ENCODE results near the gene TRIM32. TPM values are rescaled to one million over a fixed set of nuclear protein-coding genes. Genes with fewer than 3 reads are reported as not detected.
"Not testable (repeated sequence)": the region's sequence is repeated elsewhere in the genome, so short reads cannot be mapped to it uniquely, and the experiment has no call there.

Gene TRIM32
- polyA plus RNA-seq, 2 of the 4 experiments (the other 2 are of a cell fraction): 17.6 to 23.8 TPM

DNA sequence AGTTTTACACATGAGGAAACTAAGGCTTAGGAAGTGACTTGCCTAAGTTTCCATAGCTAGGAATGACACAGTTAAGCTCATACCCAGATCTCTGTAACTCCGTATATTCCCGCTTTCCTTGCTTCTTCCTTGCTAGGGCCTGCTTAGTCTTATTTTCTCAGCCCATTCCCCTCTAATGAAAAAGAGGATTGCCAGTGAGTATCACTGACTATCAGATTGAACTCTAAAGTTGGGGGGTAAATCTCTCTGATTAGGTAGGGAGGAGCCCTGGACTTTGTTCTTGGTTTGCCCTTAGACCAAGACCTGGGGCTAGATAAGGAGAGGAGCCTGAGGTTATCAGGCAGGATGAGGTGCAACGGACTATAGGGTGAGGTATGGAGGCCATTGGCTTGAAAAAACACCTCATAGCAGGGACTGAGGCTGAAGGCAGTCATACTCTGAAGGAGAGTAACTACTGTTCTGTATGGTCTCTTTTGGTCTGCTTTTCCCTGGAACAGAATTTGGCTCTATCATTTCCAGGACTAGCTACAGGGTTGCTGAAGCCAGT is 2.5 kb downstream of the TRIM32 start:
- Histone ChIP-seq H3K9me3 (no peaks in the 10 kb centered on the region), H3K27ac (no peak overlapping the region), H3K4me1 (peaks cover 71% of the 10 kb centered on the region), H3K4me2 (peak overlapping the region; percentile 99), H3K4me3 (no peak overlapping the region)
- ATAC-seq (no peak), FAIRE-seq (no peak), DNase-seq (ENCODE audit: low read depth in 1 of 2, low spot score in 1 of 2) (no peak)
- ChIA-PET POLR2A (interaction anchor here (0.6 kb wide), 1 partner anchor 344 kb away, joined by 4 read pairs; no protein-coding TSS in a partner anchor), CTCF (interaction anchor here (0.9 kb wide), 1 partner anchor 8 kb away, joined by 3 read pairs; no protein-coding TSS in a partner anchor)
- 93% methylated on average over 3 of the region's 3 CpGs for WGBS (ENCODE audit: missing lambda C conversion rate)
- TF ChIP-seq TP53 (CRISPR knock-in tag; IDR thresholded peaks at IDR 0.05): no peak
- TF ChIP-seq ZFP36 (IDR thresholded peaks at IDR 0.05; ENCODE audit: borderline replicate concordance, partially characterized antibody): no peak
- no peak for TF ChIP-seq JUN (IDR thresholded peaks at IDR 0.05)
- no peak for TF ChIP-seq EHMT2 (IDR thresholded peaks at IDR 0.05; ENCODE audit: low read depth)
- no peak for TF ChIP-seq CTCF (IDR thresholded peaks at IDR 0.05)
- TF ChIP-seq HOXA7 (CRISPR knock-in tag; IDR thresholded peaks at IDR 0.05): no peak
- TF ChIP-seq REST (IDR thresholded peaks at IDR 0.05): no peak
- TF ChIP-seq HDAC2 (IDR thresholded peaks at IDR 0.05): no peak
- TF ChIP-seq TFCP2L1 (CRISPR knock-in tag; IDR thresholded peaks at IDR 0.05): no peak
- TF ChIP-seq NR3C1 (IDR thresholded peaks at IDR 0.05): no peak
- TF ChIP-seq FOSB (CRISPR knock-in tag; IDR thresholded peaks at IDR 0.05): no peak
- TF ChIP-seq SMC3 (IDR thresholded peaks at IDR 0.05): no peak
- no peak for TF ChIP-seq ZC3H11A (IDR thresholded peaks at IDR 0.05)
- TF ChIP-seq, protein P1, sequence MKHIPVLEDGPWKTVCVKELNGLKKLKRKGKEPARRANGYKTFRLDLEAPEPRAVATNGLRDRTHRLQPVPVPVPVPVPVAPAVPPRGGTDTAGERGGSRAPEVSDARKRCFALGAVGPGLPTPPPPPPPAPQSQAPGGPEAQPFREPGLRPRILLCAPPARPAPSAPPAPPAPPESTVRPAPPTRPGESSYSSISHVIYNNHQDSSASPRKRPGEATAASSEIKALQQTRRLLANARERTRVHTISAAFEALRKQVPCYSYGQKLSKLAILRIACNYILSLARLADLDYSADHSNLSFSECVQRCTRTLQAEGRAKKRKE (CRISPR knock-in tag; IDR thresholded peaks at IDR 0.05; ENCODE audit: low read depth): no peak
- TF ChIP-seq ELK1 (IDR thresholded peaks at IDR 0.05; ENCODE audit: low read depth, low read length): no peak
- TF ChIP-seq HEYL (CRISPR knock-in tag; IDR thresholded peaks at IDR 0.05): no peak
- TF ChIP-seq, protein P2, sequence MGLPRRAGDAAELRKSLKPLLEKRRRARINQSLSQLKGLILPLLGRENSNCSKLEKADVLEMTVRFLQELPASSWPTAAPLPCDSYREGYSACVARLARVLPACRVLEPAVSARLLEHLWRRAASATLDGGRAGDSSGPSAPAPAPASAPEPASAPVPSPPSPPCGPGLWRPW (IDR thresholded peaks at IDR 0.05): no peak
- TF ChIP-seq FOXS1 (CRISPR knock-in tag; IDR thresholded peaks at IDR 0.05): no peak
- no peak for TF ChIP-seq RCOR1 (IDR thresholded peaks at IDR 0.05; ENCODE audit: low read depth, low read length)
- no peak for TF ChIP-seq KDM1A (IDR thresholded peaks at IDR 0.05; ENCODE audit: low read depth)

DNA sequence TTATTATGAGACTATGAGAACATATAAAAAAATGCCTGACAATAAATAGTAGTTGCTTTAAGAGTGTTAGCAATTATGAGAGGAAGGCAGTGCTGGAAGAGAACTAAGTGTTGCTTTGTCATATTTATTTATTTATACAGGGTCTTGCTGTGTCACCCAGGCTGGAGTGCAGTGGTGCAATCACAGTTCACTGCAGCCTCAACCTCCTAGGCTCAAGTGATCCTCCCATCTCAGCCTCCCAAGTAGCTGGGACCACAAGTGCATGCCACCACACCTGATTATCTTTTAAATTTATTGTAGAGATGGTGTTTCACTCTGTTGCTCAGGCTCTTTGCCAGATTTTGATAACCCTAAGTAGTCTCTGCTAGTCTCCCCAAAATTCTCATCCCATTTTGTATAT is 3.7 kb downstream of the TRIM32 start:
- not testable (repeated sequence) for H3K4me2 ChIP-seq

More for the DNA sequence above, 3.7 kb downstream of the TRIM32 start:
- ATAC-seq; H3K9me3 ChIP-seq; DNase-seq (ENCODE audit: low read depth in 1 of 2, low spot score in 1 of 2); H3K4me3 ChIP-seq; CTCF ChIA-PET; FAIRE-seq; POLR2A ChIA-PET; H3K27ac ChIP-seq: not testable (repeated sequence)
- peaks cover 62% of the 10 kb centered on the region for H3K4me1 ChIP-seq
